C4-2B (cell line): Measurements from ENCODE around the gene ROGDI.

Experiments
- CTCF ChIP-seq: fragments of 450-650 bp; conservative IDR thresholded peaks from 2 replicates; pipeline ENCODE4 v1.5.1; 2017; ENCODE audit warnings: mild to moderate bottlenecking
- ZFX ChIP-seq: fragments of 450-650 bp; IDR thresholded peaks from 2 replicates; pipeline ENCODE4 v1.6.1; 2017

GRCh38 chr16:4788489-4788889, 13.9 kb downstream of the ROGDI start:
- no peak for TF ChIP-seq CTCF
- no peak for TF ChIP-seq ZFX
